ENCODE measurements around the gene CNTNAP4.

The CNTNAP4 gene
- 0 reads per million in 2 donors for total RNA-seq

GRCh38 chr16:76276745-76277438 lies at the start of gene CNTNAP4:
CNTNAP4 (plus strand) TSS chr16:76277401; CDS start chr16:76277663, 262 bp downstream.
- no peak for DNase-seq

GRCh38 chr16:76228546-76229146 lies 48.6 kb upstream of the CNTNAP4 start:
- DNase-seq: no peak

- DNase-seq: no peak
These were observed 44.5 kb upstream of the CNTNAP4 start for GRCh38 chr16:76232704-76233103.

GRCh38 chr16:76235025-76235424 lies 42.2 kb upstream of the CNTNAP4 start:
- no peak for DNase-seq

- no peak for DNase-seq
These were observed 41.8 kb upstream of the CNTNAP4 start for GRCh38 chr16:76235426-76235825.

- DNase-seq: no peak
These were observed 39.7 kb upstream of the CNTNAP4 start for GRCh38 chr16:76237471-76237870.

GRCh38 chr16:76241755-76242154 lies 35.4 kb upstream of the CNTNAP4 start:
- DNase-seq: no peak

- no peak for DNase-seq
These were observed 33.6 kb upstream of the CNTNAP4 start for GRCh38 chr16:76243620-76244019.

GRCh38 chr16:76246587-76246986 lies 30.6 kb upstream of the CNTNAP4 start:
- DNase-seq: no peak

GRCh38 chr16:76265434-76266045 lies 11.7 kb upstream of the CNTNAP4 start:
- DNase-seq: no peak

GRCh38 chr16:76268824-76269223 lies 8.4 kb upstream of the CNTNAP4 start:
- DNase-seq: no peak

- no peak for DNase-seq
These were observed 344 bp downstream of the CNTNAP4 start for GRCh38 chr16:76277460-76278030.

GRCh38 chr16:76278086-76278485 lies 885 bp downstream of the CNTNAP4 start:
- DNase-seq: no peak

- DNase-seq: no peak
These were observed 1.8 kb downstream of the CNTNAP4 start for GRCh38 chr16:76278980-76279379.

GRCh38 chr16:76280421-76281215 lies 3.4 kb downstream of the CNTNAP4 start:
- DNase-seq: no peak

GRCh38 chr16:76287466-76287865 lies 10.3 kb downstream of the CNTNAP4 start:
- DNase-seq: no peak

- DNase-seq: no peak
These were observed 15.0 kb downstream of the CNTNAP4 start for GRCh38 chr16:76292218-76292617.

- DNase-seq: no peak
These were observed 16.8 kb downstream of the CNTNAP4 start for GRCh38 chr16:76293980-76294379.

- no peak for DNase-seq
These were observed 17.4 kb downstream of the CNTNAP4 start for GRCh38 chr16:76294396-76295214.

GRCh38 chr16:76297941-76298340 lies 20.7 kb downstream of the CNTNAP4 start:
- no peak for DNase-seq

- no peak for DNase-seq
These were observed 26.6 kb downstream of the CNTNAP4 start for GRCh38 chr16:76303637-76304314.

All from activated gamma-delta T cell (primary cell).